HCT116 (cell line): Measurements from ENCODE around the gene SDF4. TPM values are rescaled to one million over a fixed set of nuclear protein-coding genes. Genes with fewer than 3 reads are reported as not detected.

Experiments
- ATAC-seq: fragments of 200-7000 bp; cut with Tn5 transposase; 2 replicates; pipeline ENCODE4 v1.9.1; 2020; ENCODE audit warnings: mild to moderate bottlenecking, moderate library complexity
- BruUV-seq: library from RNA; stranded (reverse); fragments of 400-500 nt; replicated peaks from 2 replicates; lab custom pipeline; 2021; lab: Mats Ljungman, UMichigan
- CTCF ChIA-PET: fragments of 300-600 bp; sonication (Branson Sonifier 250); formaldehyde crosslinking; loops from one replicate; lab custom pipeline; 2021; ENCODE audit warnings: antibody characterized with exemption; lab: Charles Lee
- POLR2A ChIA-PET: fragments of 300-600, 350-600 bp; sonication (Branson Sonifier 250); formaldehyde crosslinking; loops from one replicate; lab custom pipeline; 2021; ENCODE audit warnings: antibody characterized with exemption; lab: Charles Lee
- RAD21 ChIA-PET, 2 experiments: fragments of 300-600 bp; sonication (Branson Sonifier 250); formaldehyde crosslinking; loops; one replicate each; lab custom pipeline; 2023; ENCODE audit warnings: low total read pairs in 2 of 2; ENCODE audit not compliant: uncharacterized antibody in 2 of 2, unreplicated experiment in 2 of 2, low non-redundant PET in 1 of 2; lab: Charles Lee
- DNase-seq: peaks from one replicate; pipeline ENCODE4 v3.0.0-alpha.2; 2010; ENCODE audit warnings: low read depth, low spot score
- H2AFZ ChIP-seq: fragments of 200-600 bp; shearing (Covaris generic), sonication (generic); 2 replicates; pipeline ENCODE4 v1.6.1; 2017; ENCODE audit warnings: low read depth, mixed run types, mixed read lengths, antibody characterized with exemption, low read length; ENCODE audit not compliant: poor library complexity, severe bottlenecking
- H3K27ac ChIP-seq: 2 replicates; pipeline ENCODE4 v1.5.1; 2012; ENCODE audit warnings: low read depth, low read length
- H3K27me3 ChIP-seq: fragments of 200-600 bp; sonication (generic); 2 replicates; pipeline ENCODE4 v1.6.1; 2016; ENCODE audit warnings: mixed run types, low read length, mixed read lengths; ENCODE audit not compliant: insufficient read depth
- H3K36me3 ChIP-seq, 2 experiments: fragments of 200-500 bp in 1 of 2; fragments of 200-600 bp in 1 of 2; sonication (Bioruptor generic) in 1 of 2; sonication (generic) in 1 of 2; 2 replicates each; pipeline versions ENCODE4 v1.5.1 to v1.6.1; 2014 to 2016; ENCODE audit warnings: low read length in 2 of 2, inconsistent platforms in 1 of 2, mixed read lengths in 1 of 2, mixed run types in 1 of 2; ENCODE audit not compliant: insufficient read depth in 2 of 2, control insufficient read depth in 1 of 2
- H3K4me1 ChIP-seq, 2 experiments: fragments of 200-600 bp in 1 of 2; sonication (generic) in 1 of 2; 2 replicates each; pipeline versions ENCODE4 v1.5.1 to v1.6.1; 2012 to 2017; ENCODE audit warnings: low read length in 2 of 2, inconsistent platforms in 1 of 2, mild to moderate bottlenecking in 1 of 2, mixed read lengths in 1 of 2, mixed run types in 1 of 2, moderate library complexity in 1 of 2; ENCODE audit not compliant: insufficient read depth in 2 of 2, control insufficient read depth in 1 of 2
- H3K4me2 ChIP-seq: fragments of 200-600 bp; sonication (generic); 2 replicates; pipeline ENCODE4 v1.6.1; 2017; ENCODE audit warnings: mixed run types, low read length, mixed read lengths
- H3K4me3 ChIP-seq, 2 experiments: fragments of 200-600 bp in 1 of 2; sonication (generic) in 1 of 2; replicated peaks in 1 of 2; 2 replicates each; pipeline ENCODE4 v1.5.1; 2011 to 2016; ENCODE audit warnings: low read length in 2 of 2, control low read depth in 1 of 2, low read depth in 1 of 2, mild to moderate bottlenecking in 1 of 2, mixed read lengths in 1 of 2, mixed run types in 1 of 2
- H3K79me2 ChIP-seq: fragments of 200-600 bp; sonication (generic); 2 replicates; pipeline ENCODE4 v1.6.1; 2017; ENCODE audit warnings: mild to moderate bottlenecking, mixed run types, low read length, moderate library complexity, mixed read lengths; ENCODE audit not compliant: insufficient read depth
- H3K9ac ChIP-seq: fragments of 200-600 bp; sonication (generic); 2 replicates; pipeline ENCODE4 v1.6.1; 2016; ENCODE audit warnings: low read length, mixed read lengths
- H3K9me2 ChIP-seq: fragments of 200-600 bp; sonication (generic), shearing (Covaris generic); 2 replicates; pipeline ENCODE4 v1.6.1; 2017; ENCODE audit warnings: mixed run types, mild to moderate bottlenecking, moderate library complexity; ENCODE audit not compliant: insufficient read depth
- H3K9me3 ChIP-seq, 2 experiments: fragments of 200-500 bp in 1 of 2; fragments of 200-600 bp in 1 of 2; sonication (Bioruptor generic) in 1 of 2; sonication (generic) in 1 of 2; 2 replicates each; pipeline ENCODE4 v1.6.1; 2014 to 2017; ENCODE audit warnings: low read length in 2 of 2, mixed read lengths in 2 of 2, inconsistent platforms in 1 of 2, low read depth in 1 of 2, mild to moderate bottlenecking in 1 of 2, mixed run types in 1 of 2, moderate library complexity in 1 of 2; ENCODE audit not compliant: control insufficient read depth in 1 of 2, insufficient read depth in 1 of 2
- H4K20me1 ChIP-seq: fragments of 200-600 bp; sonication (generic), shearing (Covaris generic); 2 replicates; pipeline ENCODE4 v1.6.1; 2017; ENCODE audit warnings: mixed run types, mild to moderate bottlenecking, moderate library complexity; ENCODE audit not compliant: insufficient read depth
- ATF3 ChIP-seq: IDR thresholded peaks from 2 replicates; pipeline ENCODE4 v1.6.1; 2012
- CEBPB ChIP-seq: IDR thresholded peaks from 2 replicates; pipeline ENCODE4 v1.6.1; 2012; ENCODE audit warnings: low read depth
- EGR1 ChIP-seq: IDR thresholded peaks from 2 replicates; pipeline ENCODE4 v1.6.1; 2012; ENCODE audit warnings: low read depth
- ELF1 ChIP-seq: IDR thresholded peaks from 2 replicates; pipeline ENCODE4 v1.6.1; 2012; ENCODE audit warnings: low read depth, borderline replicate concordance
- EZH2 ChIP-seq: fragments of 200-600 bp; sonication (generic); IDR thresholded peaks from 2 replicates; pipeline ENCODE4 v1.6.1; 2017; ENCODE audit warnings: antibody characterized with exemption, mixed run types
- EZH2phosphoT487 ChIP-seq: fragments of 200-600 bp; IDR thresholded peaks from 2 replicates; pipeline ENCODE4 v1.6.1; 2018; ENCODE audit warnings: antibody characterized with exemption, borderline replicate concordance
- JUND ChIP-seq: IDR thresholded peaks from 2 replicates; pipeline ENCODE4 v1.6.1; 2012
- MAX ChIP-seq: IDR thresholded peaks from 2 replicates; pipeline ENCODE4 v1.6.1; 2012
- POLR2A ChIP-seq: IDR thresholded peaks from 2 replicates; pipeline ENCODE4 v1.7.0; 2011; ENCODE audit warnings: borderline replicate concordance; ENCODE audit not compliant: insufficient read depth, insufficient read length; ENCODE audit errors: extremely low read depth
- POLR2AphosphoS5 ChIP-seq: IDR thresholded peaks from 2 replicates; pipeline ENCODE4 v1.6.1; 2011; ENCODE audit warnings: mild to moderate bottlenecking, low read depth, low read length, moderate library complexity
- RAD21 ChIP-seq: IDR thresholded peaks from 2 replicates; pipeline ENCODE4 v1.6.1; 2012; ENCODE audit warnings: low read depth, mild to moderate bottlenecking
- SIN3A ChIP-seq: IDR thresholded peaks from 2 replicates; pipeline ENCODE4 v1.6.1; 2012; ENCODE audit warnings: low read depth
- SP1 ChIP-seq: IDR thresholded peaks from 2 replicates; pipeline ENCODE4 v1.6.1; 2012; ENCODE audit warnings: low read depth
- TCF7L2 ChIP-seq: IDR thresholded peaks from 2 replicates; pipeline ENCODE4 v1.7.0; 2011; ENCODE audit warnings: borderline replicate concordance, inconsistent platforms; ENCODE audit not compliant: insufficient read depth, insufficient read length; ENCODE audit errors: extremely low read depth
- YY1 ChIP-seq: IDR thresholded peaks from 2 replicates; pipeline ENCODE4 v1.6.1; 2011; ENCODE audit warnings: low read length, low read depth, moderate library complexity, mild to moderate bottlenecking; ENCODE audit not compliant: insufficient replicate concordance; ENCODE audit errors: extremely low read depth
- ZBTB33 ChIP-seq: IDR thresholded peaks from 2 replicates; pipeline ENCODE4 v1.6.1; 2011; ENCODE audit warnings: mild to moderate bottlenecking, low read length, moderate library complexity; ENCODE audit not compliant: insufficient replicate concordance; ENCODE audit errors: extremely low read depth
- ZFX ChIP-seq: fragments of 450-650 bp; IDR thresholded peaks from 2 replicates; pipeline ENCODE4 v1.6.1; 2017
- ZNF274 ChIP-seq: fragments of 200-500 bp; sonication (Bioruptor generic); IDR thresholded peaks from 2 replicates; pipeline ENCODE4 v1.6.1; 2014; ENCODE audit warnings: mild to moderate bottlenecking, low read depth, low read length, inconsistent platforms
- intact Hi-C: fragments of 100-400 bp; cut with micrococcal nuclease; formaldehyde crosslinking; loops from 2 replicates; pipeline ENCODE4 v1.10.0; 2022
- total RNA-seq: library from RNA; stranded (reverse); gene quantifications from one replicate; pipeline ENCODE4 v1.2.1, GENCODE V29; 2021; ENCODE audit not compliant: unreplicated experiment

SDF4 gene
- total RNA-seq, 1 experiment from 2014 or later, result 133 TPM

- no peak for TF ChIP-seq ZBTB33
These were observed 42.6 kb upstream of the SDF4 start (continued) for GRCh38 chr1:1274299-1274930.

- Histone ChIP-seq H3K27me3 (no peaks in the 10 kb centered on the region), H2AFZ (no peak within 1 kb of the TSS), H3K36me3 (peaks cover 0 to 4% of the 10 kb centered on the region in 2 experiments; a peak in 1 of 4 replicates), H3K4me3 (peak within 1 kb of the TSS; percentile 87 to 95), H4K20me1 (no peaks in the 10 kb centered on the region), H3K27ac (peak within 1 kb of the TSS; percentile 94), H3K9me3 (no peaks in the 10 kb centered on the region), H3K4me1 (peaks cover 15 to 34% of the 10 kb centered on the region in 2 experiments; a peak in 3 of 4 replicates), H3K79me2 (peaks cover 43% of the 10 kb centered on the region), H3K4me2 (peak within 1 kb of the TSS; percentile 93), H3K9ac (peak within 1 kb of the TSS; percentile 95), H3K9me2 (no peaks in the 10 kb centered on the region)
- intact Hi-C loops, result no loop called here
- ChIA-PET CTCF (no interaction called here), POLR2A (interaction anchor here (0.6 to 1.2 kb wide), 3 partner anchors 10 to 260 kb away, joined by 4 to 5 read pairs (median 4); partner anchors contain the start of gene ISG15), RAD21 (interaction anchor here in 1 of 2 experiments (0.6 to 1.0 kb wide), 3 partner anchors 18 to 202 kb away, joined by 3 to 4 read pairs (median 3); no protein-coding TSS in a partner anchor)
- TF ChIP-seq RAD21 (no peak), YY1 (peak; percentile 98), POLR2A (peak; percentile 46), EZH2phosphoT487 (no peak), SIN3A (no peak), EGR1 (peak; percentile 67), EZH2 (no peak), TCF7L2 (no peak), SP1 (peak; percentile 57), POLR2AphosphoS5 (peak; percentile 83), ZNF274 (no peak), ELF1 (no peak), ATF3 (no peak), CEBPB (no peak), JUND (no peak), ZBTB33 (no peak), ZFX (peak; percentile 98; the same call in 1 of the 2 replicates), MAX (peak; percentile 48)
- DNase-seq, result peak; percentile 67
- BruUV-seq, result no TSS peak
- ATAC-seq, result peak; percentile 91
These were observed 41.9 kb upstream of the SDF4 start, which contains the start of gene UBE2J2 for GRCh38 chr1:1273512-1274298. Gene UBE2J2, minus strand, starts transcription at chr1:1273854. Its CDS starts 5,862 bp downstream, at chr1:1267992.
